Measurements from ENCODE around the gene STOML3.

- no peak for TF ChIP-seq CTCF (IDR thresholded peaks at IDR 0.05; ENCODE audit: low read depth, low read length)
- no peak for TF ChIP-seq EZH2phosphoT487 (IDR thresholded peaks at IDR 0.05; ENCODE audit: low read depth)
These were observed at the start of gene STOML3 for GRCh38 chr13:38990693-38991092.
